HG02678 (cell line): ENCODE results near the gene RNF207.
"Not testable (repeated sequence)": the region's sequence is repeated elsewhere in the genome, so short reads cannot be mapped to it uniquely, and the experiment has no call there.

Source experiments
- ATAC-seq: cut with Tn5 transposase; IDR thresholded peaks from one replicate; pipeline ENCODE4 v1.9.1; 2021; ENCODE audit warnings: mild to moderate bottlenecking, moderate library complexity; ENCODE audit not compliant: unreplicated experiment

Gene RNF207

DNA sequence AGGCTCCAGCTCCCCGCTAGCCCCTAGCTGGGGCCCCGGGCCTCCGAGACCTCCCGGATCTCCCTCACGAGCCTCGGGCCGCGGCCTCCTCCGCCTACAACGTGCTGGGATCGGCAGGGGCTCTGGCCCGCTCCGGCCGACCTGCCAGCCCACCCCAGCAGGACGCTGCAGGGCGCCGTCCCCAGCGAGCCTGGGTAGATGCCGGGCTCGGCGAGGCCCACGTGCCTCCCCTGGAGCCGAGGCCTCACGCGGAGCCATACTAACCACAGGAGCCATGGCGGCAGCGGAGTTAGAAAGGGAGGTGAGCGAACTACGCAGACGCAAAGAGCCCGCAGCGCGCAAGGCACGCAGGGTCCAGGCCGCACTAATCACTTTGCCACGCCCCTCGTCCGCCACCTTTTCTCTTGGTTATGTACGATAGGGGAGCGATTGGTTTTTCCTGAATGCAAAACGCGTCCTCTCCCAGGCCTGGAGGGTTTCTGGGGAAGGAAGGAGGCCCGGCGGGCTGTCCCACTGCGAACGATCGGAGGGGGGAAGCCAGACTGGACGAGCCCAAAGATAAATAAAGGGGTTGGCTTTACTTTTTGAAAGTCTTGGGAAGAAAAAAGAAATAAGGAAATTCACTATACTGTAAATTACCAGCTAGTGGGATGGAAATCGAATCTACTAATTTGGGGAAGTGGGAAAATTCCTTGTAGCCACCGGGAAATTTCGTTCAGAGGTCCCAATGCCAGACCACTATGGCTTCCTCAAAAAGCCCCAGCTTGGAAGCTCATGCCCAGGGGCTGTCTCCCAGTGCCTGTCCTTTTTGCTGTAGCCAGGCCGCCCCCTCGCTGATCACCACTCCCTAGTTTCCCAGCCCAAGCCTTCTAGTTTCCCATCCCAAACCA is 6.4 kb upstream of the RNF207 start, which contains the start of gene RPL22:
Gene RPL22 (minus strand): TSS at position 298 of the 890 bp plus-strand sequence. CDS start 22 bp downstream, at position 276.
- ATAC-seq, result peak; percentile 96

DNA sequence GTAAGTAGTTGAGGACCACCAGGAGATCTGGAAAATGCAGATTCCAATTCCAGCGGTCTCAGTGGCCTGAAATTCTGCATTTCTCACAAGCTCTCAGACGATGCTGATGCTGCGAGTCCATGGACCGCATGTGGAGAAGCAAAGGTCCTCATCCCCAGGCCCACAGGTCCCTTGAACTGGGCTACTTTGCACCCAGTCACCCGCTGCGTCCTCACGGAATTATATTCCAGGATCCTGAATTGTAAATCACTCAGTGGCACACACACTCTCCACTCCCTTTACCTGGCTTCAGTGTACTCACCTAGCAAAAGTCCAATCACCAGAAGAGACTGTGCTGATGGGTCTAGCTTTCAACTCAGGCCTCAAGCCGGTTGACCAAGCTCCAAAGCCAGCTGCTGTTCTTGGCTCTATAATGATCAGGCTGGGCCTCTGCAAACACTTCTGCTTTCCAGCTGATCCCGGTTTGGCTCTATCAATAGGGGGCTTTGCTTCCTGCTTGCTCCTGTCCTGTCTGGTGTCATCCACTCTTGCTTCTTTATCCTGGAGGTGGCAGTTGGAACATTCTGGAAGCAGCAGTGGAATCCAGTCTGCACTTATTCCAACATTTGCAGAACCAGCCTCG is 5.6 kb upstream of the RNF207 start:
- ATAC-seq, result no peak

DNA sequence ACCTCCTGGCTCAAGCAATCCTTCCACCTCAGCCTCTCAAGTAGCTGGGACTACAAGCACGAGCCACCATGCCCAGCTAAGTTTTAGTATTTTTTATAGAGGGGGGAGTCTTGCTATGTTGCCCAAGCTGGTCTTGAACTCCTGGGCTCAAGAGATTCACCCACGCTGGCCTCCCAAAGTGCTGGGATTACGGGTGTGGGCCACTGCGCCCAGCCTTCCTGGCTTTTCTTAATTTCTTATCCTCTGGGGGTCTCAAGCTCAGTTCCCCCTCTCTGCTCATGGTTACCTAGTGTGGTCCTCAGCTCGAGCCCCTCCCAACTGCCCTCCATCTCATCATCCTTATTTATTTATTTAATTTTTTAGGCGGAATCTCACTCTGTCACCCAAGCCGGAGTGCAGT is 3.7 kb upstream of the RNF207 start:
- no peak for ATAC-seq

DNA sequence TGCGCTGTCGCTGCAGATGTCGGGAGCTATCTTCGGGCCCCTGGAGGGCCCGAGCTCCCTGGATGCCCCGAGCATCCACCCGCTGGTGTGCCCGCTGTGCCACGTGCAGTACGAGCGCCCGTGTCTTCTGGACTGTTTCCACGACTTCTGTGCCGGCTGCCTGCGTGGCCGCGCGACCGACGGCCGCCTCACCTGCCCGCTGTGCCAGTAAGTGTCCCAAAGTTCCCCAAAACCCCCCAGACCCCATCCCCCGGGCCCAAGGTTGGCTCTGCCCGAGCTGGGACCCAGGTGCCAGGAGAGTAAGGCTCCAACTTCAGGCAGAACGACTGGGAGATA is 569 bp downstream of the RNF207 start:
- peak; percentile 18 for ATAC-seq

DNA sequence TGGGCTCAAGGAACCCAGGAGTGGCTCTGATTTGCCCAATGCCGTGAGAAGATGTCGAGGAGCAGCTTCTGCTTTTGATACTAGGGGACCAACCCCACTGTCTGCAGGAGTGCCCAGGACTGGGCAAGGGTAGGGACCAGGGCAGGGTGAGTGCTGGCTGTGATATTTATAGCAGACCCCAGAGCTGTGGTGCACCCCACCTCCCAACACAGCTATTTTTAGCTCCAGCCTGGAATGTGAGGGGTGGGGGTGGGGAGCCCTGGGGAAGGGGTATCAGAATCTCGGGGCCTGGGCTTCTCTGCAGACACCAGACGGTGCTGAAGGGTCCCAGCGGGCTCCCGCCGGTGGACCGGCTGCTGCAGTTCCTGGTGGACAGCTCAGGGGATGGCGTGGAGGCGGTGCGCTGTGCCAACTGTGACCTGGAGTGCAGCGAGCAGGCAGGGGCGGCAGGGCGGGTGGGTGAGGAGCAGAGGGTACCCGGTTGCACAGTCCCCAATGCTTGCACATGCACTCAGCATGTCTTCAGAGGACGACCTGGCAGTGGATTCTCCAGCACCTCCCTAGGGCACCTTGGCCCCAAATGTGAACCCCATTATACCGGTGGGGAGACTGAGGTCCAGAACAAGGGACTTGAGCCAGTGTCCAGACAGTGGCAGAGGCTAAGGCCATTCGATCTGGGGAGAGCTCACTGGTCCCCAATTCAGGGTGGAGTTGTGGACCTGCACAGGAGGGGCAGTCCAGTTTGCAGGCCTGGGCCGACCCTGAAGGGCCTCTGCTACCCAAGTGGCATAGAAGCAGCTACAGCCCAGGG is 1.4 kb downstream of the RNF207 start:
- no peak for ATAC-seq

DNA sequence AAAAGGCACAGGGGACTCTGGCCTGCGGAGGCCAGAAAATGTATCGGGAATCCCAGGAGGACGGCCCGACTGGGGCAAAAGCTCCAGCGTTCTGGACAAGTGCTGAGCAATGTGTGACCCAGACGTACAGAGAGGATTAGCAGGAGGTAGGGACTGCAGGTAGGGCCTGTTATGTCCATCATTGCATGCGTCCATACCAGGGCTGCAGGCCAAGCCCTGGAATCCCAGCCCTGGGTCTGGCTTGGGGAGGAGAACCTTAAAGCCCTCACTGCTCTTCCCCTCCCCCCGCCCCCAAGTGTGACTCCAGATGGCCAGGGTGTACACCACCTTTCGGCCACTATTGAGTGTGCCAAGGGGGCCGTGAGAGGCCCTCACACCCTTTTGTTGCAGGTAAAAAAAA is 2.0 kb downstream of the RNF207 start:
- no peak for ATAC-seq

DNA sequence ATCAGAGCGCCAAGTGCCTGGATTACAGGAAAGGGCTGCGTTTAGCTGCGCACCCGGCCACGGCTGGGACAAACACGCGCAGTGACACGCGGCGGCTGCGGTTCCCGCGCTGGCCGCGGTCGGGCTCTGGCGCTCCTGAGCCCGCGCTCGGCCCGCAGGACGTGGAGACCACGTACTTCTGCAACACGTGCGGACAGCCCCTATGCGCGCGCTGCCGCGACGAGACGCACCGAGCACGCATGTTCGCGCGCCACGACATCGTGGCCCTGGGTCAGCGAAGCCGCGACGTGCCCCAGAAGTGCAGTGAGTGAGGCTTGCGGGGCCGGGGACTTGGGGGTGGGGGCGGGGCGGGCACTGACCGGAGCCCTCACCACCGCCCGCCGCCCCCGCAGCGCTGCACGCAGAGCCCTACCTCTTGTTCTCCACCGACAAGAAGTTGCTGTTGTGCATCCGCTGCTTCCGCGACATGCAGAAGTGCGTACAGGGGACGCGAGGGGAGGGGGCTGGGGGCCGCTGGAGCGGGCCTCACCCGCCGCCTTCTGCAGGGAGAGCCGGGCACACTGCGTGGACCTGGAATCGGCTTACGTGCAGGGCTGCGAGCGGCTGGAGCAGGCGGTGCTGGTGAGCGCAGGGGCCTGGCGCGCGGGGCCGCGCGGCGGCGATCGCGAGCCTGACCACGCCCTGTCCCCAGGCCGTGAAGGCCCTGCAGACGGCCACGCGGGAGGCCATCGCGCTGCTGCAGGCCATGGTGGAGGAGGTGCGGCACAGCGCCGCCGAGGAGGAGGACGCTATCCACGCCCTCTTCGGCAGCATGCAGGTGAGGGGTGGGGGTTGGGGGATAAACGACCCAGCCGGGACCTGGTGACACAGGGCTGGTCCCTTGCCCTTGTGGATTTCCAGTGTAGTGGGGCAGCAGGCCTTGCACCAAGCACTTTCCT is 3.1 kb downstream of the RNF207 start:
- ATAC-seq, result no peak

DNA sequence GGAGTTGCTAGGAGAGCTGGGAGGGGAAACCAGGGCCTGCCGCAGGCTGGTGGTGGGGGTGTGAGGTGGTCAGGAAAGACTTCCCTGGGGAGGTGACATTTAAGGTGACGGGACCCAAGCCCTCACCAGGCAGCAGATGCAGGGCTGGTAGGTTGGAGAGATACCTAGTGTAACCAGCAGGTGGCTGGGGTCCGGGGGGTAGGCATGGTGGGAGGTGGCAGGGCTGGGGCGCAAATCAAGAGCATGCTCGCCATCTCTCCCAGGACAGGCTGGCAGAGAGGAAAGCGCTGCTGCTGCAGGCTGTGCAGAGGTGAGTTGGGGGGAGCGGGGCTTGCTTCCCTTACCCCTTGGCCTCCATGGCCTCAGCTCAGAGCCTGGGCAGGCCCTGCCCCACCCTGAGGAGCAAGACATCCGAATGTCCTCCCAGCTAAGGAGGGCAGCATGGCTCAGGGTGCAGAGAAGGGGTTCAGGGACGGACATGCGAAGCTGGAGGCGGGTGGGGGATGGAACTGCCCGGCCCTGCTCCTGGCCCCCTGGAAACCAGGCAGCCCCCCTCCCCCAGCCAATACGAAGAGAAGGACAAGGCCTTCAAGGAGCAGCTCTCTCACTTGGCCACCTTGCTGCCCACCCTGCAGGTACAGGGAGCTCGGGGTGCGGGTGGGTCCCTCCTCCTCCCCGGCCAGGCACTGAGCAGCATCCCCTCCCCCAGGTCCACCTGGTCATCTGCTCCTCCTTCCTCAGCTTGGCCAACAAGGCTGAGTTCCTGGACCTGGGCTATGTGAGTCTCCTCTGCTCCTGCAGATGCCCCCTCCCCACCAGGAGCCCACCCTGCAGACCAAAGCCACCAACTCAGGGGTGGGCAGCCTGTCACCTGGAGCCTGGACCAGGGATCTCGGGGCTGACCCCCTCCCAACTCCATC is 4.0 kb downstream of the RNF207 start:
- ATAC-seq, result no peak

DNA sequence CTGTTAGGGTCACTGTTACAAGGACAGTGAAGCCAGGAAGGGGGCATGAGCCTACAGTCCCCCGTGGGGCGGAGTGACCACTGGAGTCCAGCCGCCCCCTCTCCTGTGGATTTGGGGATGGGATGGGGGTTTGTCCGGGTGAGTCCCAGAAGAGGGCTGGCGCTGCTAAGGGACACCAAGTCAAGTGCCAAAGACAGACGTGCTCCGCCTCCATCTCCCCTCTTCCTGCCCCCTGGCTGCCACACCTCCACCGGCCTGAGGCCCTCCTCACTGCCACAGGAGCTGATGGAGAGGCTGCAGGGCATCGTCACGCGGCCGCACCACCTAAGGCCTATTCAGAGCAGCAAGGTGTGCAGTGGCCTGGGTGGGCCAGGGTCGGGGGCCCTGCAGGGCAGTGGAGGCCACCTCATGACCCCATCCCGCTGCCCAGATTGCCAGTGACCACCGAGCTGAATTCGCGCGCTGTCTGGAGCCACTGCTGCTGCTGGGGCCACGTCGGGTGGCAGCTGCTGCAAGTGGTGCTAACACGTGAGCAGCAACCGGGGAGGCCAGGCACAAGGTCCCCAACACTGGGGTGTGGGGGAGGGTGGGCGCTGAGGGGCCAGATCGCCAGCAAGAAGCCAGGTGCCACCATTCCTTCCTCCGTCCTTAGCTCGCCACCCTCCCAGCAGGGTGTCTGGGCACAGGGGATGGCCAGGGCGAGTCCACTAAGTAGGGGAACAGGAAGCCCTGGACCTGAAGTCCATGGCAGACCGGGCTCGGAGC is 4.9 kb downstream of the RNF207 start:
- ATAC-seq, result no peak

DNA sequence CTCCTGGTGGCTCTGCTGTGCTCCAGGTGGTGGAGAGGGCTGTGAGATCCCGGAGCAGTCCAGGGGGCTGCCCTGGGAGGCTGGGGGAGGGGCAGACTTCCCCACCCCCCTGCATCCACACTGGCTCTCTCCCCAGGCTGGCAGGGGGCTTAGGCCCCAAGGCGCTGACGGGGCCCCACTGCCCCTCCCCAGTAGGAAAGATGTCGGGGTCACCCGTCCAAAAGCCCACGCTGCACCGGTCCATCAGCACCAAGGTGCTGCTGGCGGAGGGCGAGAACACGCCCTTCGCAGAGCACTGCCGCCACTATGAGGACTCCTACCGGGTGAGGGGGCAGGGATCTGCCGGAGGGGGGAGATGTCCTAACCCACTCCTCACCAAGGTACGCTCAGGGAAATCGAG is 5.8 kb downstream of the RNF207 start:
- no peak for ATAC-seq

DNA sequence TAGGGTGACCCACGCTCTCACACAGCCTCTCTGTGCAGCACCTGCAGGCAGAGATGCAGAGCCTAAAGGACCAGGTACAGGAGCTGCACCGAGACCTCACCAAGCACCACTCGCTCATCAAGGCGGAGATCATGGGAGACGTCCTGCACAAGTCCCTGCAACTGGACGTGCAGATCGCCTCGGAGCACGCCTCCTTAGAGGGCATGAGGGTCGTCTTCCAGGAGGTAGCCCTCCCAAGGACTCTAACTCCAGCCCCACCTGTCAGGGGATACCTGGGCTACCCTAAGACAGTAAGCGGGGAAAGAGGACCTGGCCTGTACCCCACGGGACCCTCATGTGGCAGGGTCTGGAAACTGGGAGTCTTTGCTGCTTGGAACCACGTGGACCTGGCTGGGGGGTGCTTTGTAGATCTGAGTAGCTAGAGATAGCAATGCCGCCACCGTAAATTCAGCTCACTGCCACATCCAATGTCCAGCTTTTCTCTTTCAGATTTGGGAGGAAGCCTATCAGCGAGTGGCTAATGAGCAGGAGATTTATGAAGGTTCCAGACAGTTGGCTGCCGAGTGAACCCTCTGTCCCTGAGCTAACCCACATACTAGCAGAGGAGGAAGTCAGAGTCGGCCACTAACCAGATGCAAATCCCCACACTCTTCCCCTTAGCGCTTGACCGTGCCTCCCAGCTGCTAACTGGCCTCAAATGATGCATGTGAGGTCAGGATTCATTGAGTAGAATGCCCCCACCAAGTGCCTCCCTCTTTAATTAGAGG is 6.5 kb downstream of the RNF207 start:
- ATAC-seq, result no peak

DNA sequence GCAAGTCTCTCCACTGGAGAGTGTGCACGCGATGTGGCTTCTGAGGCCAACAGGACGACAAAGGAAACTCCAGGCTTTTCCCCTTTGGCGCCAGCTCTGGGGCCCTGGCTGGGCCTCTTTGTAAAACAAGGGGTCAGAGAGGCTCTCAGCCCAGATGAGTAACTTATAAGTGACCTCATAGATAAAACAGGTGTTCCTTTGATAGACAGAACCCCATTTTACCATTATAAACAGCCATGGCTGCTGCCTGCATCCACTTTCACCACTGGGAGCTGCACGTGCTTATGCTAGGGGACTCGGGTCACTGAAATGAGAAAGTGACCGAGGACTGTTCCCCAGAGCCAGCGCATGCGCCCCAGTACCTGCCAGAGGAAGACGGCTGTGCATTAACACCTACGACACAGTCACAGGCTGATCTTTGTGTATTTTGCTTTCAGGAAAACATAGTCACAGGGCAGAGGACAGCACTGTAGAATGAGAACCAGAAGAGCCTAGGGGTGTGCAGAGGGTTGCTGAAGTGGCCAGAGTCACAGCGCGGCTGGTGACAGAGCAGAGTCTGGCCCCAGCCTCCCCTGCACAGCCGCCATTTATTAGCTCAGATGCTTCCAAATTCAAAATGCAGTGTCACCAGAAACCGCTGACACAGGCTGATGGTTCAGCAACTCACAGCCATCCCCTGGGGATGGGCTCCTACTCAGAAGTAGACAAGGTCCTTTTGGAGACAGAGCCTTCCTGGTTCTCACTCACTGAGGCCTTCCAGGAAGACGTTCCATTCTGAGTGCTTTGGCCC is 12.7 kb downstream of the RNF207 start:
- ATAC-seq, result no peak

DNA sequence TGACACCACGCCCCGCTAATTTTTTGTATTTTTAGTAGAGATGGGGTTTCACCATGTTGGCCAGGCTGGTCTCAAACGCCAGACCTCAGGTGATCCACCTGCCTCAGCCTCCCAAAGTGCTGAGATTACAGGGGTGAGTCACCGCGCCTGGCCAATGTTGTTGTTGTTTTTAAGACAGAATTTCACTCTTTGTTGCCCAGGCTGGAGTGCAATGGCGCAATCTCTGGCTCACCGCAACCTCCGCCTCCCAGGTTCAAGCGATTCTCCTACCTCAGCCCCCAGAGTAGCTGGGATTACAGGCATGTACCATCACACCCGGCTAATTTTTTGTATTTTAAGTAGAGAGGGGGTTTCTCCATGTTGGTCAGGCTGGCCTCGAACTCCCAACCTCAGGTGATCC is 13.7 kb downstream of the RNF207 start:
- not testable (repeated sequence) for ATAC-seq

DNA sequence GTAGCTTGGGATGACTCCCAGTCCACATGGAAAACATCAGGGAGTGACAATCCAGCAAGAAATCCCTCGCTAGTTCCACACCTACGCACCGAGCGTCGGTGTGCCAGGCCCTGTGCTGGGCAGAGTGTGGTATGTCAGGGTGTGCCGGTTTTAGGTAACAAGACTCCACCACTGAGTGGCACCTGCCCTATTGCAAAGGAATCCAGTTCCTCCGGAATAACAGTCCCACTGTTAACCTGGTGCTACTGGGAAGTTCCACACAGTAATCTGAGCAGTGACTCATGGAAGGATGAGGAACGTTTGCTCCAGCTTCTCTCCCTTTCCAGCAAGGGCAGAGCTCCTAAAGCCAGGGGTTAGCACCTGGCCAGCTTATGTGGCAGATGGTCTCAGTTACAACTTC is 14.3 kb downstream of the RNF207 start:
- no peak for ATAC-seq

DNA sequence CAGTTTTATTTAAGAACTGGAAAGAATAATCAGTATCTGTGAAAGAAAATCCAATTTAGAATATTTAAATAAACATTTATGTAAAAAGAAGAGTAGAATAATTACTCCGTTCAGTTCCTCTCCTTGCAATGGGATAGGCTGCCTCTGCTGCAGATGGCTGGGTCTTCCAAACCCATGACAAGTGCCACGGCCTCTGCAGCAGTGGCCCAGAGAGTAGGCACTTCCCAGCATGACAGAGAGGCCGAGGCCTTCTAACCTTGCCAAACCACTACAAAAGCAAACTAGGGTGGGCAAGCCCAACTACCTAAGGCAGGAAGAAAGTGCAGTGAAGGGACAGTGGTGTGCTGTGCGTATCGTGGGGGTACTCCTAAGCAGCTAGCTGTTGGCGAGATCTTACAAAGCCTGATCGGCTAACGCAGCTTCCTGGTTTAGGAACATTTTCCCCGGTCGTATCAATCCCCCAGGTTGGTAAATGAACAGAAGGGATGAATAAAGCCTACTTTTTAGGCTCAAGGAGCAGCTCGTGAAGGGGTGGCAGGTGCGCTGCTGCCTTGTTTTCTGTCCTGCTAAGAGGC is 15.4 kb downstream of the RNF207 start:
- ATAC-seq, result no peak

DNA sequence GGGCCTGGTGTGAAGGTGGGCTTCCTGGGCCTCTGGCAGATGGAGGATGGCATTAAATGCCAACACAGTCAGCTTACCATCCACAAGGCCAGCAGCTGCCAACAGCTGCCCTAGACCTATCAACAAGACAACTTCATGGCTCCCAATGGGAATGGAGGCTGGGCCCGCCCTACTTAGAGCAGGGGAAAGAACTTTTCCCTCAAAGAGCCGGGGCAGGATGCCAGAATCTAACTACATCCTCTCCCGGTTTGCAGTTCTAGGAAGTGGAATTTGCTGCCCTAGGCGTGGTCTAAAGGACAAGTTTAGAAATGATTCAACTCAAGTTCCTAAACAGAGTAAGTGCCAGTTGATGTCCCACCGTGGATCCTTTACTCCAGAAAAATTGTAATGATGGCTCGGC is 16.7 kb downstream of the RNF207 start:
- ATAC-seq, result no peak

DNA sequence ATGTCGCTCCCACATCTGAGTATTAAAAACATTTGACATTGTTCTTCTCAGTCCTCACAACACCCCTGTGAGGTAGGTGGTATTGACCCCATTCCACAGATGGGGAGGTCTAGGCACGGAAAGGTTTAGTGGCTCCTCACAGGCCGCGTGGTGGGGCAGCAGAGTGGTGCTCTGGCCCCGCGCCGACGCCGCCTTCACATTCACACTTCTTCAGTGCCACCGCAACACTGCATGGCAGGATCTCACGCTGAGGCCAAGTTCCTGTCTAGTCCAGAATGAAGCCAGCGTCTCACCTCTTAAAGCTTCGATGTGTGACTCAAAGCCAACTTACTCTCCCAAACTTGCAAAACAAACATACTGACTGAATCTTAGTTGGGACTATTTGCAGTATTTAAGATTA is 17.7 kb downstream of the RNF207 start:
- ATAC-seq, result no peak
